ENCODE results near the gene CYP4F3. TPM values are rescaled to one million over a fixed set of nuclear protein-coding genes. Genes with fewer than 3 reads are reported as not detected.

Gene CYP4F3
- total and polyA plus RNA-seq, 2 of the 13 experiments (the other 11 are each of a cell fraction or from before 2014, with no cell fraction given) = 17.8 to 22.8 TPM

DNA sequence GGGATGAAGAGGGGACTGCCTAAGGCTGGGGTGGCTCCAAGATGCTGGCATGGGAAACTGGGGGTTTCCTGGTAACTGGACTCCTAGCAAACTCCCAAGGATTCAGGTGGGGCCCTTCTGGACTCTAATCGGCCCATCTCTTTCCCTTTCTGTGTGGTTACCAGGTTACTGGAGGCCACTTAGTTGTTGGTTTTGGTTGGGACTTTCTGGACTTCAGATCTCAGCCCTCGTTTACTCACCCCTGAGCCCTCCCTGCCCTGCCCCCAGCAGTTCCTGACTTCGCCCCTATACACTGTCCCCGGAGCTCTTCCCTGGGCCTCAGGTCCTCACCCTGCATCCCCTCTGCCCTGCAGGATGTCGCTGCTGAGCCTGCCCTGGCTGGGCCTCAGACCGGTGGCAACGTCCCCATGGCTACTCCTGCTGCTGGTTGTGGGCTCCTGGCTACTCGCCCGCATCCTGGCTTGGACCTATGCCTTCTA lies 32.5 kb downstream of the CYP4F3 start (continued):
- TF ChIP-seq SP1 (IDR thresholded peaks at IDR 0.05) = no peak
- no peak for TF ChIP-seq SP1 (CRISPR knock-in tag; IDR thresholded peaks at IDR 0.05)
- no peak for TF ChIP-seq ZNF816 (CRISPR knock-in tag; IDR thresholded peaks at IDR 0.05; ENCODE audit: borderline replicate concordance)
- TF ChIP-seq CHCHD3 (CRISPR knock-in tag; IDR thresholded peaks at IDR 0.05) = no peak
- TF ChIP-seq ZNF180 (CRISPR knock-in tag; IDR thresholded peaks at IDR 0.05; ENCODE audit: borderline replicate concordance, low read depth) = no peak
- TF ChIP-seq ZNF124 (CRISPR knock-in tag; IDR thresholded peaks at IDR 0.05) = no peak
- TF ChIP-seq CREB1 (IDR thresholded peaks at IDR 0.05) = no peak
- no peak for TF ChIP-seq CREB1 (CRISPR knock-in tag; IDR thresholded peaks at IDR 0.05)
- TF ChIP-seq FOSL1 (CRISPR knock-in tag; IDR thresholded peaks at IDR 0.05; ENCODE audit: borderline replicate concordance) = no peak
- TF ChIP-seq EZH2 (conservative IDR thresholded peaks at IDR 0.05; ENCODE audit: low read depth, low read length) = no peak
- TF ChIP-seq CBX5 (CRISPR knock-in tag; IDR thresholded peaks at IDR 0.05; ENCODE audit: borderline replicate concordance) = no peak; the same call in 1 of the 2 replicates
- no peak for TF ChIP-seq SP140L (CRISPR knock-in tag; IDR thresholded peaks at IDR 0.05; ENCODE audit: borderline replicate concordance)
- TF ChIP-seq THYN1 (CRISPR knock-in tag; IDR thresholded peaks at IDR 0.05; ENCODE audit: borderline replicate concordance, low read depth) = no peak
- no peak for TF ChIP-seq TFE3 (CRISPR knock-in tag; IDR thresholded peaks at IDR 0.05)
- TF ChIP-seq, protein P1, sequence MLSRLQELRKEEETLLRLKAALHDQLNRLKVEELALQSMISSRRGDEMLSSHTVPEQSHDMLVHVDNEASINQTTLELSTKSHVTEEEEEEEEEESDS (CRISPR knock-in tag; IDR thresholded peaks at IDR 0.05; ENCODE audit: borderline replicate concordance) = no peak
- TF ChIP-seq ZNF407 (CRISPR knock-in tag; IDR thresholded peaks at IDR 0.05; ENCODE audit: not compliant biosample characterization) = no peak
- no peak for TF ChIP-seq RAD51 (IDR thresholded peaks at IDR 0.05; ENCODE audit: borderline replicate concordance)
- TF ChIP-seq MBNL3 (CRISPR knock-in tag; conservative IDR thresholded peaks at IDR 0.05) = no peak
- no peak for TF ChIP-seq ZNF558 (CRISPR knock-in tag; IDR thresholded peaks at IDR 0.05; ENCODE audit: borderline replicate concordance)
- TF ChIP-seq SP5 (CRISPR knock-in tag; IDR thresholded peaks at IDR 0.05; ENCODE audit: borderline replicate concordance, low read depth) = no peak; the same call in 1 of the 2 replicates
- TF ChIP-seq, protein P2, sequence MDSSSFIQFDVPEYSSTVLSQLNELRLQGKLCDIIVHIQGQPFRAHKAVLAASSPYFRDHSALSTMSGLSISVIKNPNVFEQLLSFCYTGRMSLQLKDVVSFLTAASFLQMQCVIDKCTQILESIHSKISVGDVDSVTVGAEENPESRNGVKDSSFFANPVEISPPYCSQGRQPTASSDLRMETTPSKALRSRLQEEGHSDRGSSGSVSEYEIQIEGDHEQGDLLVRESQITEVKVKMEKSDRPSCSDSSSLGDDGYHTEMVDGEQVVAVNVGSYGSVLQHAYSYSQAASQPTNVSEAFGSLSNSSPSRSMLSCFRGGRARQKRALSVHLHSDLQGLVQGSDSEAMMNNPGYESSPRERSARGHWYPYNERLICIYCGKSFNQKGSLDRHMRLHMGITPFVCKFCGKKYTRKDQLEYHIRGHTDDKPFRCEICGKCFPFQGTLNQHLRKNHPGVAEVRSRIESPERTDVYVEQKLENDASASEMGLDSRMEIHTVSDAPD (CRISPR knock-in tag; IDR thresholded peaks at IDR 0.05) = peak; percentile 89

Measured in HepG2 (cell line).